Upper lobe of left lung (tissue), 4 donors: ENCODE measurements around the gene SLC25A5.

Experiments
- CTCF ChIP-seq, 6 experiments: fragments of 450-650 bp in 4 of 6; fragments of 200-600 bp in 2 of 6; sonication (generic) in 2 of 6; IDR thresholded peaks; one replicate each; pipeline ENCODE4 v1.5.1; 2016 to 2019; ENCODE audit warnings: antibody characterized with exemption in 6 of 6
- EP300 ChIP-seq, 4 donors: sonication (generic); formaldehyde crosslinking; IDR thresholded peaks; one replicate each; pipeline ENCODE4 v1.5.1; 2017; ENCODE audit warnings: antibody characterized with exemption in 4 of 4, control low read depth in 2 of 4
- POLR2A ChIP-seq, 4 donors: fragments of 450-650 bp; IDR thresholded peaks; one replicate each; pipeline ENCODE4 v1.5.1; 2016 to 2017; ENCODE audit warnings: antibody characterized with exemption in 4 of 4, mild to moderate bottlenecking in 2 of 4
- POLR2AphosphoS5 ChIP-seq, 2 donors: sonication (generic); formaldehyde crosslinking; IDR thresholded peaks; one replicate each; pipeline ENCODE4 v1.5.1; 2017; ENCODE audit warnings: antibody characterized with exemption in 2 of 2

- TF ChIP-seq CTCF (IDR thresholded peaks at IDR 0.05): peak; percentile 61 to 82 (median 75)
- TF ChIP-seq POLR2A (IDR thresholded peaks at IDR 0.05): no peak
- TF ChIP-seq POLR2AphosphoS5 (IDR thresholded peaks at IDR 0.05): no peak
- no peak for TF ChIP-seq EP300 (IDR thresholded peaks at IDR 0.05)
Measured at GRCh38 chrX:119516157-119516702, 48.0 kb downstream of the SLC25A5 start.
